B cell (primary cell): ENCODE data around the gene ABHD2. TPM values are rescaled to one million over a fixed set of nuclear protein-coding genes. Genes with fewer than 3 reads are reported as not detected.

Experiments used
- ATAC-seq: fragments of 200-7000 bp; cut with Tn5 transposase; one replicate; pipeline ENCODE4 v1.10.0; 2021; ENCODE audit warnings: low read depth, mild to moderate bottlenecking, moderate number of reproducible peaks, moderate library complexity
- CTCF ChIA-PET: fragments of 350-600 bp; sonication (Branson Sonifier 250); formaldehyde crosslinking; loops from one replicate; lab custom pipeline; 2021; ENCODE audit warnings: antibody characterized with exemption, inconsistent platforms; lab: Charles Lee
- POLR2A ChIA-PET: fragments of 350-600 bp; sonication (Branson Sonifier 250); formaldehyde crosslinking; loops from one replicate; lab custom pipeline; 2021; ENCODE audit warnings: antibody characterized with exemption; lab: Charles Lee
- DNase-seq: peaks from one replicate; pipeline ENCODE4 v3.0.0; 2013
- H2AFZ ChIP-seq: 2 replicates; pipeline ENCODE4 v1.6.1; 2012; ENCODE audit warnings: mild to moderate bottlenecking, low read depth, low read length; ENCODE audit not compliant: insufficient read depth, poor library complexity, severe bottlenecking
- H3K27ac ChIP-seq, 2 donors: 1 replicate in 1 of 2; 2 replicates in 1 of 2; pipeline ENCODE4 v1.5.1; 2012 to 2013; ENCODE audit warnings: low read length in 2 of 2, mild to moderate bottlenecking in 2 of 2, moderate library complexity in 1 of 2
- H3K27me3 ChIP-seq, 4 experiments: fragments of 200-600 bp in 1 of 4; sonication (generic) in 1 of 4; replicated peaks in 1 of 4; 1 replicate in 2 of 4; 2 replicates in 2 of 4; pipeline versions ENCODE4 v1.6.1 to v1.7.0; 2013 to 2016; ENCODE audit warnings: low read length in 3 of 4, mild to moderate bottlenecking in 2 of 4, mixed read lengths in 1 of 4, moderate library complexity in 1 of 4; ENCODE audit not compliant: insufficient read depth in 4 of 4, control insufficient read depth in 3 of 4; ENCODE audit errors: control extremely low read depth in 1 of 4
- H3K36me3 ChIP-seq, 2 experiments: replicated peaks in 1 of 2; 1 replicate in 1 of 2; 2 replicates in 1 of 2; pipeline versions ENCODE4 v1.6.1 to v1.7.1; 2013; ENCODE audit warnings: low read length in 1 of 2; ENCODE audit not compliant: insufficient read depth in 2 of 2, control insufficient read depth in 1 of 2; ENCODE audit errors: control extremely low read depth in 1 of 2, extremely low read depth in 1 of 2
- H3K4me1 ChIP-seq, 2 donors: fragments of 200-600 bp in 1 of 2; sonication (generic) in 1 of 2; 1 replicate in 1 of 2; 2 replicates in 1 of 2; pipeline versions ENCODE4 v1.5.1 to v1.6.1; 2013 to 2017; ENCODE audit warnings: low read length in 2 of 2; ENCODE audit not compliant: control insufficient read depth in 2 of 2, insufficient read depth in 2 of 2
- H3K4me2 ChIP-seq: replicated peaks from 2 replicates; pipeline ENCODE3; 2012; ENCODE audit warnings: mild to moderate bottlenecking, low read depth, low read length; ENCODE audit not compliant: poor library complexity, severe bottlenecking
- H3K4me3 ChIP-seq, 5 experiments: fragments of 200-600 bp in 1 of 5; sonication (generic) in 1 of 5; 1 replicate in 3 of 5; 2 replicates in 2 of 5; pipeline versions ENCODE4 v1.5.1 to v1.7.0; 2011 to 2016; ENCODE audit warnings: low read length in 4 of 5, mild to moderate bottlenecking in 4 of 5, low read depth in 2 of 5, control low read depth in 1 of 5, moderate library complexity in 1 of 5; ENCODE audit not compliant: insufficient read depth in 1 of 5; ENCODE audit errors: control extremely low read depth in 1 of 5, extremely low read depth in 1 of 5
- H3K79me2 ChIP-seq: fragments of 200-600 bp; sonication (generic); one replicate; pipeline ENCODE4 v1.6.0; 2016; ENCODE audit warnings: low read length; ENCODE audit not compliant: control insufficient read depth, insufficient read depth
- H3K9ac ChIP-seq: fragments of 200-600 bp; sonication (generic); 2 replicates; pipeline ENCODE4 v1.6.1; 2017; ENCODE audit warnings: mild to moderate bottlenecking, low read length, moderate library complexity
- H3K9me3 ChIP-seq, 3 donors: one replicate each; pipeline versions ENCODE4 v1.6.1 to v1.7.1; 2013; ENCODE audit warnings: low read length in 2 of 3; ENCODE audit not compliant: control insufficient read depth in 2 of 3, insufficient read depth in 1 of 3; ENCODE audit errors: control extremely low read depth in 1 of 3
- H4K20me1 ChIP-seq: 2 replicates; pipeline ENCODE4 v1.6.0; 2012; ENCODE audit warnings: mild to moderate bottlenecking, low read length; ENCODE audit not compliant: insufficient read depth, control insufficient read depth, poor library complexity, severe bottlenecking
- H3K27ac Mint-ChIP-seq: one replicate; pipeline ENCODE4 v1.8.0; 2021; ENCODE audit warnings: mixed read lengths
- H3K27me3 Mint-ChIP-seq: one replicate; pipeline ENCODE4 v1.8.0; 2021; ENCODE audit warnings: mixed read lengths
- H3K4me1 Mint-ChIP-seq: one replicate; pipeline ENCODE4 v1.8.0; 2021; ENCODE audit warnings: mixed read lengths
- H3K4me3 Mint-ChIP-seq: one replicate; pipeline ENCODE4 v1.8.0; 2021; ENCODE audit warnings: mixed read lengths
- H3K9me3 Mint-ChIP-seq: one replicate; pipeline ENCODE4 v1.8.0; 2022; ENCODE audit warnings: mixed read lengths; ENCODE audit not compliant: insufficient read depth
- CTCF ChIP-seq: fragments of 200-600 bp; IDR thresholded peaks from one replicate; pipeline ENCODE4 v1.8.0; 2022; ENCODE audit warnings: antibody characterized with exemption, mild to moderate bottlenecking
- EZH2 ChIP-seq: IDR thresholded peaks from 2 replicates; pipeline ENCODE4 v1.6.1; 2012; ENCODE audit warnings: borderline replicate concordance, low read depth, mild to moderate bottlenecking, moderate library complexity, low read length; ENCODE audit not compliant: insufficient read depth, poor library complexity, severe bottlenecking
- WGBS: methylation state at CpG from one replicate; pipeline ENCODE4 v1.1.5; 2013; ENCODE audit warnings: missing lambda C conversion rate; ENCODE audit not compliant: insufficient coverage; 5-methylcytosine and 5-hydroxymethylcytosine counted together
- intact Hi-C: fragments of 100-400 bp; cut with micrococcal nuclease; formaldehyde crosslinking; loops from one replicate; pipeline ENCODE4 v1.10.0; 2022
- polyA plus RNA-seq: library from polyadenylated mRNA; depleted of rRNA; stranded (reverse); fragments of >200 nt; gene quantifications from 2 replicates; pipeline ENCODE4 v1.2.3, GENCODE V29; 2012
- total RNA-seq, 2 donors: library from RNA; stranded (reverse); fragments of 120-200 nt in 1 of 2; gene quantifications; 1 replicate in 1 of 2; 2 replicates in 1 of 2; pipeline versions ENCODE4 v1.2.3 to v1.2.4, GENCODE V29; 2013 to 2022

ABHD2 gene
- total and polyA plus RNA-seq, 2 donors (not counting 1 experiment from before 2014, with no cell fraction given): 7.1 to 45.8 TPM

GRCh38 chr15:89149501-89150101 lies 61.3 kb downstream of the ABHD2 start:
- POLR2A ChIA-PET: no interaction called here
- Histone ChIP-seq H3K9me3 (no peaks in the 10 kb centered on the region), H2AFZ (no peak overlapping the region), H3K27ac (no peak overlapping the region), H3K9ac (no peak overlapping the region), H3K4me3 (no peak overlapping the region), H3K4me1 (no peaks in the 10 kb centered on the region), H4K20me1 (no peaks in the 10 kb centered on the region), H3K4me2 (no peak overlapping the region), H3K27me3 (no peaks in the 10 kb centered on the region), H3K79me2 (no peaks in the 10 kb centered on the region), H3K36me3 (peaks cover 1 to 18% of the 10 kb centered on the region in 2 experiments)
- H3K4me1 Mint-ChIP-seq: no peaks in the 10 kb centered on the region
- CTCF ChIA-PET: interaction anchor here (1.4 to 1.7 kb wide), 3 partner anchors 10 to 28 kb away, joined by 4 to 7 read pairs (median 5); no protein-coding TSS in a partner anchor
- no peak overlapping the region for H3K4me3 Mint-ChIP-seq
- H3K9me3 Mint-ChIP-seq: no peaks in the 10 kb centered on the region
- H3K27me3 Mint-ChIP-seq: no peaks in the 10 kb centered on the region
- TF ChIP-seq EZH2 (no peak), CTCF (no peak)
- intact Hi-C loops: no loop called here
- no peak overlapping the region for H3K27ac Mint-ChIP-seq
- 94% methylated on average over 6 of the region's 7 CpGs for WGBS
- DNase-seq (no peak), ATAC-seq (no peak)

GRCh38 chr15:89150287-89150686 lies 62.0 kb downstream of the ABHD2 start:
- DNase-seq (no peak), ATAC-seq (no peak)
- Histone ChIP-seq H3K9ac (no peak overlapping the region), H3K4me2 (no peak overlapping the region), H3K79me2 (no peaks in the 10 kb centered on the region), H3K4me1 (no peaks in the 10 kb centered on the region), H3K27me3 (no peaks in the 10 kb centered on the region), H3K4me3 (no peak overlapping the region), H2AFZ (no peak overlapping the region), H3K27ac (no peak overlapping the region), H3K9me3 (no peaks in the 10 kb centered on the region), H3K36me3 (peaks cover 3 to 23% of the 10 kb centered on the region in 2 experiments), H4K20me1 (no peaks in the 10 kb centered on the region)
- CTCF ChIA-PET: interaction anchor here (1.4 to 1.7 kb wide), 3 partner anchors 9 to 28 kb away, joined by 4 to 7 read pairs (median 5); no protein-coding TSS in a partner anchor
- Mint-ChIP-seq H3K27me3 (no peaks in the 10 kb centered on the region), H3K27ac (no peak overlapping the region), H3K4me3 (no peak overlapping the region), H3K4me1 (no peaks in the 10 kb centered on the region), H3K9me3 (no peaks in the 10 kb centered on the region)
- POLR2A ChIA-PET: no interaction called here
- TF ChIP-seq CTCF: no peak
- TF ChIP-seq EZH2: no peak
- intact Hi-C loops: no loop called here
- no CpG with 5 or more reads among the region's 3 CpGs for whole genome bisulfite sequencing
